Midbrain (tissue), 1 donor: ENCODE measurements around the gene CCDC102A.
"Not testable (repeated sequence)": the region's sequence is repeated elsewhere in the genome, so short reads cannot be mapped to it uniquely, and the experiment has no call there.

Experiments
- DNase-seq: peaks from one replicate; lab custom pipeline; 2025; lab: John Stamatoyannopoulos, UW

The CCDC102A gene

GRCh38 chr16:57500578-57501111 is 35.7 kb downstream of the CCDC102A start:
- no peak for DNase-seq

- not testable (repeated sequence) for DNase-seq
Observed at GRCh38 chr16:57499941-57500340, 36.4 kb downstream of the CCDC102A start.

GRCh38 chr16:57498031-57498430 is 38.3 kb downstream of the CCDC102A start:
- no peak for DNase-seq

DNA sequence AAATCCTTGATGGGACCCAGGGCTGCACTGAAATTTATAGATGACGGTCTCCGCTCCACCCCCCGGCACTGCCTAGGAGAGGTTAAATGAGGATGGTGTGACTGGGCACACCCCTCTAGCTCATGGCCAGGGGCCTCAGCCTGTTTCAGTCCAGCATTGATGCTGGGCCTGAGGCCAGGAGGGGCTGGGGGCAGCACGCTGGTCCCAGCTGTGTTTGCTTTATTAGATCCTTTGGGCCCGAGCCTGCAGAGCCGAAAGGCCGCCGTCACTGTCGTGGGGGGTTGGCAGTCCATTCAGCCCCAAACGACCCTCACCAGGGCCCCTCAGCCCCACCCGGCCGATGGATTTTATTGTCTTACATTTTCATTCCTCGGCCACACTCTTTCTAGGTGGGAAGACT is 39.2 kb downstream of the CCDC102A start:
- DNase-seq: no peak

- DNase-seq: no peak
Observed at GRCh38 chr16:57493767-57494166, 42.6 kb downstream of the CCDC102A start.

- DNase-seq: no peak
Observed at GRCh38 chr16:57489229-57489628, 47.1 kb downstream of the CCDC102A start.

DNA sequence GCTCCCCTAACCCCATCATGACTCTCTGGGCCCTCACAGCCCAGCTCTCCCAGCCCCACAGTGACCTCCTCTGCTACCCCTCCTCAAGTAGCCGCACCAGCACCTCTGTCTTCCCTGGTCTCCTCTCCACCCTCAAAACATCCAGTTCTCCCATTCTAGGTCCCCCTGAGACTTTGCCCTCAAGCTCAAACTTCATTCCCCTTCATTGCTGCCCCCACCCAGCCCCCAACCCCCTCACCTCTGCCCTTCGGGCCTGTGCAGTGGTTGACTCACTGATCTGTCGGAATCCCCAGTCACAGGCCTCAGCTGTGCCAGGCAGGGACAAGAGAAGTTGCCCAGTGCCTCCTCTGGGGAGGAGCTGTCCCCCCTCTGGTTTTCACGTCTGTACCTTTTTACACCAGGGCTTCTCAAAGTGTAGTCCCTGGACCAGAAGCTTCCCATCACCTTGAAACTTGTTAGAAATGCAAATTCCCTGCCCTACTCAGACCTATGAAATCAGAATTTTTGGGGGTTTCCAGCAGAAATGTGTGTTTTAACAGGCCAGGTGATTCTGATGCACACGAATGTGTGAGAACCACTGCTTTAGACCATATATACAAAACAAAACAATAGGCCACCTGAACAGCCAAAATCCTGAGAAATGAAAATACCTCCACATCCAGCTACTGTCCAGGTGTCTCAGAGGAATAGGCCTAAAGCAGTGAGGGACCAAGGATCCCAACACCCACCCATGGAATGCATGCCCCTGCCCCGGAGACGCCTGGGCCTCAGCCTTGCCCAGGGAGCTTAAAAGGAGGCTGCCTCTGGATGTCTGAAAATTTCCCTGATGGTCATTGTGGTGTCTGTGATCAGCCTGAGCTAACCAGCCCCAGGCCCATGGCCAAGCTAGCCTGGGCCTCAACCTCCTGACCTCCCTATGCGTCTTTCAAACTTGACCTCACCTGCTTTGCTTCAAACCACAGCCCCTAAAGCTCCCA is 49.2 kb downstream of the CCDC102A start:
- DNase-seq: no peak

DNA sequence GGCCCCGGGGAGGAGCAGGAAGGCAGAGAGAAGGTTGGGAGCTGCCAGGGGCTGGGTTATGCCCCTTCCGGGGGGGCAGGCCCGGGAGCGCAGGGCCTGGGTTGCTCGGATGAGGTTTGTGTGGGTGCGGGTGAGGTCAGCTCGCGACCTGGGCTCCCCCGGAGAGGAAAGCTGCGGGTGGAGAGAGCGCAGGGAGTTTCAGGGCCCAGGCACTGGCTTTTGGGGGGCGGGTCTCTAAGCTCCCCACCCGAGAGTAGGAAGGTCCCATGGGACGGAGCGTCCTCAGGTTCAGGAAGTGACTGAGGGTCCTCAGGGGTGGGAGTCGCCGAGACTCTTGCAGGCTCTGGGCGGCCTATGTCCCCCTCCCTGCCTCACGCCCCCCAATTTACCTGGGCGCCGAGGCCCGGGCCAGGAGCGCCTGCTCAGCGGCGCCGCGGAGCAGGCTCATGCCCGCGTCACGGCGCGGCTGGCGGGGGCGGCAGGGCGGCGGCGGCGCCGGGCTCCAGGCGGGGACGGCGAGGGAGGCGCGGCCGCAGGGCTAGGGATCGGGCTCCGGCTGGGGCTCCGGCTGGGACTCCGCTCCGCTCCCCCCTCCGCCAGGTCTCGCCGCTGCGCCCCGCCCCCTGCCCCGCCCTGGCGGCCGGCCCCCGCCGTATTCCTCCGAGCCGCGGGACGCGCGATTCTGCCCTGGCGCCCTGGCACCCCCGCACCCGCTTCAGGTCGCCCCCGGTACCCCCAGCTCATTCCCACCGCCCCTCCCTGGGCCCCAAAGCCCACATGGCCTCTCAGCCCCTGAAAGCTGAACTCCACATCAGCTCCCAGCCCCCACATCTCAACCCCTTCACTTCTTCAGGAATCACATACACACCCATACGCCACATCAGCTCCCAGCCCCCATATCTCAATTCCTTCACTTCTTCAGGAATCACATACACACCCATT is 50.2 kb downstream of the CCDC102A start, which contains the start of gene DOK4:
TSS of gene DOK4 (minus strand) at position 578 of the 942 bp plus-strand sequence. CDS start 6,986 bp downstream, outside the sequence.
- peak; percentile 37 for DNase-seq

DNA sequence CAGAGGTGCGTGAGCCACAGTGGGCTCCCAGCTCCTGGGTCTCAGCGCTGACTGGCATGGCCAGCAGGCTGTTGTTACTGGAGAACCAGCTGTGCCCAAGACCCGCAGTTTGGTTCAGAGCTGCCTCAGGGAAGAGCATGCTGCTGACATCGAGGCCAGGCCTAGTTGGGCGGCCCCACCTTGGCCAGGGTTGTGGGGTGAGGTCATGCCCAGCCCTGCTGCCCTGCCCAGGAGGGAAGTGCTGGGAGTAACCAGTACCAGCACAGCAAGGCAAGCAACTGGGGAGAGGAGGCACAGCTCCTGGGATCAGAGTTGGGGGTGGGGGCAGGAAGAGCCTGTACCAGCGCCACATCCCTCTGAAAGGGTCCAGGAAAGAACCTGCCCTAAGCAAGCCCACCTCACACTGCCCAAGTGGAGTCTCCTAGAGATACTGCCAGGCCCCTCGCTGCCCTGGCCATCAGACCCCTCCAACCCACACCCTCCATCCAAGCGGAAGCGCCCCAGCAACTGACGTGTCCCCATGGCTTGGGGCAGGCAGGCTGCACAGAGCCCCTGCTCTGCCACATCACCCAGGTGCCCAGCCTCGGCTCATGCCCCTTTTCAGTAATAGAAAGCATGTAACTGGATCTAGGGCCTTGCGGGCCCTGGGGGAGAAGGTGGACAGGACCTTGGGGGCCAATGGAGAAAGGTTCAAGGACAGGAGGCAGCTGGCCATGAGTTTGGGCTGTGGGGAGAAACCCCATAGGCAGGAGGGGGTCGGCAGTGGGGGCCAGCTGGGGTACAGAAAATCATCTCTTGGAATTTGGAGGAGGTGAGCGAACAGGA is 51.1 kb downstream of the CCDC102A start:
- no peak for DNase-seq

DNA sequence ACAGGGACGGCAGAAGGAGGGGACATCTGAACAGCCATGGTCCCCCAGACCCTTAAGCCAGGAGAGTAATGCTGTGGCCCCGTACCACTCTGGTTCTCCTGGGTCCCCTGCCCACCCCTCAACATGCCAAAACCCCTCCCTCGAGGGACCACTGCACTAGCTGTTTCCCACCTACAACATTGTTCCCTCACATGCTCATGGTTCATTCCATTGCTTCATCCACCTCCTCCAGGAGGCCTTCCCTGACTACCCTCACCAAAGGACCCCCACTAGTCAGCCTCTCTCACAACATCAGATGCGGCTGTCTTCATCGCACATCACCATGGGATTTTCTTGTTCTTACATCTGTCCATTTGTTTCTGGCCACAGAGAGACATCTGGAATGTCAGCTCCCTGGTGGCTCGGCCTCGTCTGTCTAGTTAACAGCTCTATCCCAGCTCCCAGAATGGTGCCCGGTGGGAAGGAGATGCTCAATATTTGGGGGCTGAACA is 51.8 kb downstream of the CCDC102A start:
- DNase-seq: no peak

DNA sequence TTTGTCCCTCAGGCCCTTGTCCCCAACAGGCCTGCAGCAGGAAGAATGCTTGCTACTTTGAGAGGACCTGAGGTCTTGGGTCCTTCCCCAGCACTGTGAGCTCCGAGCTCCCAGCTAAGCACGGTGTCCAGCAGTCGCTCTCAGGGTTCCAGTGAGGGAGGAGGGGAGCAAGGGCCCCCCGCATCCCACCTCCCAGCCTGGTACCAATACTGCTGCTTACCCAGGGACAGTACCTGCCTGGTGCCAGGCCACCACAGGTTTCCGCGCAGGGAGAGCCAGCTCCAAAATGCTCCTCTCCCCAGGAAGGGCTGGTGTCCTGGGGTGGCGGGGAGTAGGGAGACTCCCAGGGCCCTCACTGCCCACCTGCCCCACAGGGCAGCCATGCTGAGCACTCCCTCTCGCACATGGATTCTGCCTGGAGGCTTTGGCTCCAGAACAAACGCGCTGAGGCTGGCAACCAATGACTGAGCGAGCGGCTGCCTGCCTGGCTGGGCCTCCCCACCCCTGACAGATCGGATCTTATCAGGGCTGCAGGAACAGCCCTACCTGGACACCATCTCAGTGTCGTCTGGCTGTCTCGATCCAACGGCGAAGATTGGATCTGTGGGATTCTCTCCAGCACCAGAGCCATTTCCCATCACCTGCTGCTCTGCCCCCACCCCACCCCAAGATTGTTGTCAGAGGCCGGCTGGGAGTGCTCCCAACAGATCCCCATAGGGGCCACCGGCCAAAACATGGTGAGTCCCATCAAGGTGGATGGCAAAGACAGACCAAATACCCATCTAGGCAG is 52.5 kb downstream of the CCDC102A start:
- DNase-seq: no peak

DNA sequence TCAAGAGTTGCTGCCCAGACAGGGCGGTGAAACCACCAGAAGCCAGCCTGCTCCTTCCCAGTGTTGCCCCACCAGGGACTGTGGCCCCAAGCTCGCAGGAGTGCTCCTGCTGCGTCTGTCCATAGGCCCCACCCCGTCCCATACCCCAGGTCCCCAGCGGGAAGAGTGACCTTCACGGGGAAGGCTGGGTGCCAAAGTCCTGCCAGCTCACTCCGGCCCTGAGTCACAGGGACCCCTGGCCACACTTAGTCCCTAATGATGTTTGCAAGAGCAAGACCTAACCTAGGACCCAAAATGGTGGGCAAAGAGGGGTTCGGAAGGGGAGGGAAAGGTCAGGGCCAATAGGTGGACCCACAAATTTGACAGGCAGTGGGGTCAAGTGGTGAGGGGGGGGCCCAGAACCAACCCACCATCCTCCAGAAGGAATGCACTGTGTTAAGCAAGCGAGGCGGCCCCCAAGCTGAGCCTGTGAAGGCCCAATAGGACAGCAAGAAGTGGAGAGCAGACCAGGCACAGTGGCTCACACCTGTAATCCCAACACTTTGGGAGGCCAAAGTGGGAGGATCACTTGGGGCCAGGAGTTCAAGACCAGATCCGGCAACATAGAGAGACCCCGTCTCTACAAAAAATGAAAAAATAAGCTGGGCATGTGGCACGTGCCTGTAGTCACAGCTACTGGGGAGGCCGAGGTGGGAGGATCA is 53.4 kb downstream of the CCDC102A start:
- DNase-seq: no peak

- DNase-seq: no peak
Observed at GRCh38 chr16:57481421-57481820, 55.0 kb downstream of the CCDC102A start.

GRCh38 chr16:57480754-57481230 is 55.6 kb downstream of the CCDC102A start:
- no peak for DNase-seq

DNA sequence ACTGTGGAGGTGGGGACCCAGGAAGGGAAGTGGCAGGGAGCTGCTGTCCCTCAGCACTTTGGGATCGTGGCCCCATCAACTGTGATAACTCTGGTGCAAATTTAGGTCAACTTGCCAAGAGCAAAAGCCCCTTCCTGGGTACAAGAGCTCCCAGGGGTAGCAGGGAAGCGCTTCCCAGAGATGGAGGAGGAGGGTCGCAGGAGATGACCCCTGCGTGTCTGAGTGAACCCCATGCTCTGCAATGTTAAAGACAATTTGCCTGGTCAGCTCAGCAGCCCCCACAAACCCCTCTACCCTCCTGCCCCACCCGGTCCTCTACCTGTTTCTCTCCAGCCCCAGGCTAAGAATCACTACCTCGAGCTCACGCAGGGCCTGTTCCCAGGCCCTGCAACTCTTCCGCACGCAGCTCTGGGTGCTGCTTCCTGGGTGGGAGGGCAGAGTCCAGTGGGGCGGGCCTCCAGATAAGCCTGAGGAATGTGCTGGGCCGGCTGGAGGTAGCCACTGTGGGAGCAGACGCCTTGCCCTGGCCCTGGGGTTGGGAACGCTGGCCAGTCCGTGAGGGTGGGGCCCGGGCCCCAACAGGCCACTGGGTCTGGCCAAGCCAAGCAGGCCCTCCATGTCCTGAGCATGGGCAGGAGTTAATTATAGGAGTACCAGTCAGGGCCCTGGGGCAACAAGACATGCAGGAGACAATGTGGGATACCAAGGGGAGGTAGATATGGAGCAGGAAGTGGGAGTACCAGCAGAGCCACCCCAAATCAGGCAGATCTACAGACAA is 56.2 kb downstream of the CCDC102A start:
- DNase-seq: no peak

DNA sequence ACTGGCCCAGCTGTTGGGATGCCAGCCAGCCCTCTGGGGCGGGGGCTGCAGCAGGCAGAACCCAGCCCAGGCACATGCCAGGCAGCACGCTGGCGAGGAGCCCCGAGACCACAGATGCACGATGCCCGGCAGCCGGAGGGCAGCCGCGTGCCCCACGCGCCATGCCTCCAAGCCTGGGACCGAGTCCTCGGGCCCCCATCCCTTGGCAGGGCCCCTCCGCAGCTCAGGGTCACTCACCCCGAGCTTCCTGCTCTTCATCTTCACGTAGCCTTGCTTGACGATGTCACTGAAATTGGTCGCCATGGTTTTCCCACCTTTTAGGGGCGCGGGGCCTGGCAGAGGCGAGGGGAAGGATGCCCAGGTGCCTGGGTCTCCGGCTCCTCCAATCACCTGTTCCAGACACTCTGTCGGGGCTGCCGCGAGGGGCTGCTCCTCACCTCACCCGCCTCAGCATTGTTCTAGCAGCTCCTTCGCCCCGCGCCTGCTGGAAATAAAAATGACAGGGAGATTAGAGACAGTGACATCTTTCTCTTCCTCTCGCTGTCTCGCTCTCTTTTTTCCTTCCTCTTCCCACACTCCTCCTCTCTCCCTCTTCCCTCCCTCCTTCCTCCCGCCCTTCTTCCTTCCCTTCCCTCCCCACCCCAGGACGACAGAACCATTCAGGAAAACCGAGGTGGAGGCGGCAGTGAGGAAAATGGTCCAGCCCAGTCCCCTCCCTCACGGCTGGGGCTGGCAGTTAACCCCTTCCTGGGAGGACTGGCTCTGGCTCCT is 57.0 kb downstream of the CCDC102A start:
- DNase-seq: peak; percentile 17

- no peak for DNase-seq
Observed at GRCh38 chr16:57478396-57479204, 57.8 kb downstream of the CCDC102A start.
